ENCODE measurements around the gene FTO.

GRCh38 chr16:53787423-53787822 is 83.5 kb downstream of the FTO start:
- TF ChIP-seq, protein P1, sequence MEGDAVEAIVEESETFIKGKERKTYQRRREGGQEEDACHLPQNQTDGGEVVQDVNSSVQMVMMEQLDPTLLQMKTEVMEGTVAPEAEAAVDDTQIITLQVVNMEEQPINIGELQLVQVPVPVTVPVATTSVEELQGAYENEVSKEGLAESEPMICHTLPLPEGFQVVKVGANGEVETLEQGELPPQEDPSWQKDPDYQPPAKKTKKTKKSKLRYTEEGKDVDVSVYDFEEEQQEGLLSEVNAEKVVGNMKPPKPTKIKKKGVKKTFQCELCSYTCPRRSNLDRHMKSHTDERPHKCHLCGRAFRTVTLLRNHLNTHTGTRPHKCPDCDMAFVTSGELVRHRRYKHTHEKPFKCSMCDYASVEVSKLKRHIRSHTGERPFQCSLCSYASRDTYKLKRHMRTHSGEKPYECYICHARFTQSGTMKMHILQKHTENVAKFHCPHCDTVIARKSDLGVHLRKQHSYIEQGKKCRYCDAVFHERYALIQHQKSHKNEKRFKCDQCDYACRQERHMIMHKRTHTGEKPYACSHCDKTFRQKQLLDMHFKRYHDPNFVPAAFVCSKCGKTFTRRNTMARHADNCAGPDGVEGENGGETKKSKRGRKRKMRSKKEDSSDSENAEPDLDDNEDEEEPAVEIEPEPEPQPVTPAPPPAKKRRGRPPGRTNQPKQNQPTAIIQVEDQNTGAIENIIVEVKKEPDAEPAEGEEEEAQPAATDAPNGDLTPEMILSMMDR (IDR thresholded peaks at IDR 0.05; ENCODE audit: low read length), result no peak
- TF ChIP-seq EZH2phosphoT487 (IDR thresholded peaks at IDR 0.05; ENCODE audit: low read length) (no peak), EZH2 (optimal IDR thresholded peaks at IDR 0.05; ENCODE audit: low read depth, low read length) (no peak)
